ENCODE measurements around the gene MAD1L1.

DNA sequence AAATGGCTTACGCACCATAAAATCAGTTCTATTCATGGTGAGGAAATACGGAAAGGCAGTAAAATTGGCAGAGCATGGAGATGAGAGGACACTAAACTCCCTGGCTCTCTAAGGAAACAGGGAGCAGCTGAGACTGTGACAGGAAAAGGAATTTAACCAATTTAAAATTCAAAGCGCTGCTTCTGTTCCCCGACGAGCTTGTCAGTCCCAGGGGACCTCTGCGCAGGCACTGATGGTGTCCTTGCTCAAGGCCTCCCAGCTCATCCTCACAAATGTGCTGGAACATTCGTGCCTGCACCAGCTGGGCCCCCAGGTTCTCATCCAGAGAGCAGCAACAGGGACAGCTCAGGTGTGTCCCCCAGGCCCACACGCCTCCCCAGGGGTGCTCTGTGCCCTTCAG is 101.4 kb downstream of the MAD1L1 start:
- TF ChIP-seq, protein P1, sequence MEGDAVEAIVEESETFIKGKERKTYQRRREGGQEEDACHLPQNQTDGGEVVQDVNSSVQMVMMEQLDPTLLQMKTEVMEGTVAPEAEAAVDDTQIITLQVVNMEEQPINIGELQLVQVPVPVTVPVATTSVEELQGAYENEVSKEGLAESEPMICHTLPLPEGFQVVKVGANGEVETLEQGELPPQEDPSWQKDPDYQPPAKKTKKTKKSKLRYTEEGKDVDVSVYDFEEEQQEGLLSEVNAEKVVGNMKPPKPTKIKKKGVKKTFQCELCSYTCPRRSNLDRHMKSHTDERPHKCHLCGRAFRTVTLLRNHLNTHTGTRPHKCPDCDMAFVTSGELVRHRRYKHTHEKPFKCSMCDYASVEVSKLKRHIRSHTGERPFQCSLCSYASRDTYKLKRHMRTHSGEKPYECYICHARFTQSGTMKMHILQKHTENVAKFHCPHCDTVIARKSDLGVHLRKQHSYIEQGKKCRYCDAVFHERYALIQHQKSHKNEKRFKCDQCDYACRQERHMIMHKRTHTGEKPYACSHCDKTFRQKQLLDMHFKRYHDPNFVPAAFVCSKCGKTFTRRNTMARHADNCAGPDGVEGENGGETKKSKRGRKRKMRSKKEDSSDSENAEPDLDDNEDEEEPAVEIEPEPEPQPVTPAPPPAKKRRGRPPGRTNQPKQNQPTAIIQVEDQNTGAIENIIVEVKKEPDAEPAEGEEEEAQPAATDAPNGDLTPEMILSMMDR (conservative IDR thresholded peaks at IDR 0.05), result no peak
- no peak for TF ChIP-seq ZFX (IDR thresholded peaks at IDR 0.05)

Measured in C4-2B (cell line).